Cardiac muscle cell (in vitro differentiated cells and primary cell): Measurements from ENCODE around the gene CHRM5. TPM values are rescaled to one million over a fixed set of nuclear protein-coding genes. Genes with fewer than 3 reads are reported as not detected.

ENCODE experiments used
- DNase-seq, 2 donors: peaks; one replicate each; pipeline versions ENCODE4 v3.0.0 to v3.0.0-alpha.2; 2010 to 2017; ENCODE audit warnings: low read depth in 1 of 2, low spot score in 1 of 2
- H3K27ac ChIP-seq: fragments of 200-600 bp; sonication (generic); 2 replicates; pipeline ENCODE4 v1.5.1; 2016
- H3K27me3 ChIP-seq: fragments of 200-600 bp; sonication (generic); 2 replicates; pipeline ENCODE4 v1.6.0; 2016; ENCODE audit warnings: control low read depth
- H3K36me3 ChIP-seq: fragments of 200-600 bp; sonication (generic); 2 replicates; pipeline ENCODE4 v1.5.1; 2016; ENCODE audit warnings: control low read depth
- H3K4me1 ChIP-seq: fragments of 200-600 bp; sonication (generic); 2 replicates; pipeline ENCODE4 v1.8.1; 2017; ENCODE audit warnings: low read depth, mild to moderate bottlenecking, mixed run types
- H3K4me3 ChIP-seq: fragments of 200-600 bp; sonication (generic); 2 replicates; pipeline ENCODE4 v1.5.1; 2016; ENCODE audit warnings: mild to moderate bottlenecking
- H3K9me3 ChIP-seq: fragments of 200-600 bp; sonication (generic); 2 replicates; pipeline ENCODE4 v1.5.1; 2017; ENCODE audit warnings: low read depth, mild to moderate bottlenecking, control low read depth
- polyA plus RNA-seq: library from polyadenylated mRNA; unstranded; fragments of >200 nt; fragmentation: Nextera tagmentation; extraction: Ambion mirVana; gene quantifications from 2 replicates; pipeline ENCODE4 v1.2.1, GENCODE V29; 2016
- total RNA-seq: library from RNA; depleted of rRNA; stranded (reverse); fragments of >200 nt; gene quantifications from 2 replicates; pipeline ENCODE4 v1.2.3, GENCODE V29; 2016
- TF ChIP-seq, protein P1 (sequence below): IDR thresholded peaks from 2 replicates; pipeline ENCODE4 v1.5.1; 2012; ENCODE audit warnings: low read depth, mild to moderate bottlenecking, low read length

The CHRM5 gene
- total and polyA plus RNA-seq, 2 experiments from 2014 or later, result not detected

DNA sequence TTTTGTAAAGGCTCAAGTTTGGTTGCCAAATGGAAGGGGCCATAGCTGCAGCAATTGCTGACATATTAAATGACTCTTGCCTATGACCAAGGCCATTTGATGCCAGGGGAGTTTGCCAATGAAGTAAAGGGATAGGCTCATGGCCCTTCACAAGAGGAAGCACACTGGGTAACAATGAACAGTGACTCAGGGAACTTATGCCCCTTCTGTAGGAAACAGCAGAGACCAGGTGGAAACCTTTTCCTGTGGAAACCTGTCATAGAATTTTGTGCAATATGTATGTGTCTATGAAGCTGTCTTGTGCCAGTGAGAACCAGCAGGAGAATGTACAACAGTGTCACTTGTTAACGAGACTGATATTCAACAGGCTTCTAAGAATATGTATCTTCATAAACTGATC is 96.1 kb downstream of the CHRM5 start:
- H3K4me1 ChIP-seq, result no peaks in the 10 kb centered on the region
- H3K4me3 ChIP-seq, result no peak overlapping the region
- TF ChIP-seq, protein P1, sequence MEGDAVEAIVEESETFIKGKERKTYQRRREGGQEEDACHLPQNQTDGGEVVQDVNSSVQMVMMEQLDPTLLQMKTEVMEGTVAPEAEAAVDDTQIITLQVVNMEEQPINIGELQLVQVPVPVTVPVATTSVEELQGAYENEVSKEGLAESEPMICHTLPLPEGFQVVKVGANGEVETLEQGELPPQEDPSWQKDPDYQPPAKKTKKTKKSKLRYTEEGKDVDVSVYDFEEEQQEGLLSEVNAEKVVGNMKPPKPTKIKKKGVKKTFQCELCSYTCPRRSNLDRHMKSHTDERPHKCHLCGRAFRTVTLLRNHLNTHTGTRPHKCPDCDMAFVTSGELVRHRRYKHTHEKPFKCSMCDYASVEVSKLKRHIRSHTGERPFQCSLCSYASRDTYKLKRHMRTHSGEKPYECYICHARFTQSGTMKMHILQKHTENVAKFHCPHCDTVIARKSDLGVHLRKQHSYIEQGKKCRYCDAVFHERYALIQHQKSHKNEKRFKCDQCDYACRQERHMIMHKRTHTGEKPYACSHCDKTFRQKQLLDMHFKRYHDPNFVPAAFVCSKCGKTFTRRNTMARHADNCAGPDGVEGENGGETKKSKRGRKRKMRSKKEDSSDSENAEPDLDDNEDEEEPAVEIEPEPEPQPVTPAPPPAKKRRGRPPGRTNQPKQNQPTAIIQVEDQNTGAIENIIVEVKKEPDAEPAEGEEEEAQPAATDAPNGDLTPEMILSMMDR, result no peak
- no peaks in the 10 kb centered on the region for H3K27me3 ChIP-seq
- DNase-seq, result no peak
- H3K9me3 ChIP-seq, result no peaks in the 10 kb centered on the region
- no peak overlapping the region for H3K27ac ChIP-seq
- no peaks in the 10 kb centered on the region for H3K36me3 ChIP-seq

DNA sequence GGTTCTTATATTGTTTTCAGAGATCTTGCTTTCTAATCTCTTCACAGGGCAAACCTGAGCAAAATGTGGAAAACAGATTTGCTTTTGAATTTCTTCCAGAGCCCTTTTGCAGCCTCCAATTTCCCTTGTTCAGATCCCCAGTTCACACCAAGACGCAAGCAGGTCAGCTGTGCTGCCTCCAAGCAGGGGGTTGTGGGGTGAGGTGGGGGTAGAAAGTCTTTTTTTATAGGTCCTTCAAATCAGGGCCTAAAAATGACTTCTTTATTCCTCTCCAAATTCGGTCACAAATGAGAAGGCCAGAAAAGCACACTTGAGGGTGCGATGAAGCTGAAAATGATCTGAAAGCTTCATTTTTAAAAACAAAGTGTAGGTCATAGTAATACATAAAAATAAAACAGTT is 97.0 kb downstream of the CHRM5 start:
- no peak overlapping the region for H3K4me3 ChIP-seq
- H3K27ac ChIP-seq, result no peak overlapping the region
- no peaks in the 10 kb centered on the region for H3K9me3 ChIP-seq
- DNase-seq, result no peak
- H3K4me1 ChIP-seq, result no peaks in the 10 kb centered on the region
- H3K27me3 ChIP-seq, result no peaks in the 10 kb centered on the region
- TF ChIP-seq, protein P1, result no peak
- H3K36me3 ChIP-seq, result no peaks in the 10 kb centered on the region

DNA sequence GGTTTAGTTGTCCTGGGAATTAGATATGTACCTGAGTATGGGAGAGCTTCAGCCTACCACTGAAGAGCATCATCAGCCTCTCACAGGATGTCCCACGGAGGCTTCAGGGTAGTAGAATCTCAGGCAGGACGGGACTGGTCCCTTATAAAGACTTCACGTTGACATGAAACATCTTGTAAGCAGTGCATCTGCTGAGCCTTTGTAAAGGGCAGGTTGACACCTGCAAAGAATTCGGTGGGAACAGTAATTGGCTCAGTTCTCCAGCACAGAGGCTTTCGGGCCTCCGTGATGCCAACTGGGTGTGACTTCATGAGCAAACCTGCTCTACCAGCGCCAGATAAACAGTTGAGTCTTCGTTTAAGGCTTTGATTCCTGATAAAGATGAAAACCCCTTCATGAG is 97.6 kb downstream of the CHRM5 start:
- no peak for DNase-seq
- no peaks in the 10 kb centered on the region for H3K4me1 ChIP-seq
- TF ChIP-seq, protein P1, result no peak
- no peak overlapping the region for H3K4me3 ChIP-seq
- no peak overlapping the region for H3K27ac ChIP-seq
- no peaks in the 10 kb centered on the region for H3K36me3 ChIP-seq
- H3K27me3 ChIP-seq, result no peaks in the 10 kb centered on the region
- H3K9me3 ChIP-seq, result no peaks in the 10 kb centered on the region

DNA sequence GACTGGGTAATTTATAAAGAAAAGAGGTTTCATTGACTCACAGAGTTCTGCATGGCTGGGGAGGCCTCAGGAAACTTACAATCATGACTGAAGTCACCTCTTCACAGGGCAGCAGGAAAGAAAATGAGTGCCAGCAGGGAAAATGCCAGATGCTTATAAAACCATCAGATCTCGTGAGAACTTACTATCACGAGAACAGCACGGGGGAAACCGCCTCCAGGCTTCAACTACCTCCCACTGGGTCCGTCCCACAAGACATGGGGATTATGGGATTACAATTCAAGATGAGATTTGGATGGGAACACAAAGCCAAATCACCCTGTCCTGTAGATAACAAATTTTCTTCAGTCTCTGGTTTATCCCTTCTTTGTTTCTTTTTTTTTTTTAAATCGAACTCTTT is 101.7 kb downstream of the CHRM5 start:
- Histone ChIP-seq H3K4me3 (no peak overlapping the region), H3K9me3 (no peaks in the 10 kb centered on the region), H3K27me3 (no peaks in the 10 kb centered on the region), H3K36me3 (no peaks in the 10 kb centered on the region), H3K4me1 (no peaks in the 10 kb centered on the region), H3K27ac (no peak overlapping the region)
- DNase-seq, result no peak
- TF ChIP-seq, protein P1, result no peak

DNA sequence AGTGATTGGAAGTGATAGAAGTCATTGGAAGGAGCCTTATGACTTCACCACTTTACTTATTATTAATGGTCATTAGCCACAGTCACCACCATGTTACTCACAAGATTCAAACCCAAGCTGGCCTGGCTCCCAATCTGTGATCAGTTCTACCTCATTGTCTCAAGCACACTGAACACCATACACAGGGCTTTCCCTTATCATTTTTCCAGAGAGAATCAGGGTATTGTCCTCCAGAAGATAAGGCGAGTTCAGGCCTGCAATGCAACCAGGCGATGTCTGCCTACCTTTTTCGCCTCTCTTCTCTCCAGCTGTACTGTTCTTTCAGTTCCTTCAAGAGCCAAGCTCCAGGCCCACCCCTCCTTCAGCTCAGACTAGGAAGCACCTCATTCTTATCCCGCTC is 108.5 kb downstream of the CHRM5 start:
- no peak overlapping the region for H3K27ac ChIP-seq
- H3K9me3 ChIP-seq, result no peaks in the 10 kb centered on the region
- no peaks in the 10 kb centered on the region for H3K27me3 ChIP-seq
- no peak overlapping the region for H3K4me3 ChIP-seq
- DNase-seq, result no peak
- TF ChIP-seq, protein P1, result no peak
- no peaks in the 10 kb centered on the region for H3K36me3 ChIP-seq
- no peaks in the 10 kb centered on the region for H3K4me1 ChIP-seq

DNA sequence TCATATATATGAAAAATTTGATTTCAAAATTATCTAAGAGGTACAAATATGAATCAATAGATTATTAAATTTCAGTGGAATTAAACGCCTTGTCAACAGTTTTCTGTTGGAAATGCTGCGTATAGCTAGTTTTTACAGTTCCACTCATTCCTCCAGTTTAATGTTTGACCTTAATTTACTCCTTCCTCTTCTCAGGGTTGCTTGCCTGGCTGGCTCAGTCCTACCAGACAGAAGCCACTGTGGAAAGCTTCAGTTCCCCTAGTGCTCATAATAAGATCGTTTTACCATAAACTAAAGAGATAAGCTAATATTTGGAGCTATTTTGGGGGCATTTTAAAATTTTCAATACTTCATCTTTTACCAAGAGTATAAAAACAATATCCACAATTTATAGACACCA is 110.6 kb downstream of the CHRM5 start:
- Histone ChIP-seq H3K36me3 (no peaks in the 10 kb centered on the region), H3K4me1 (no peaks in the 10 kb centered on the region), H3K9me3 (no peaks in the 10 kb centered on the region), H3K4me3 (no peak overlapping the region), H3K27ac (no peak overlapping the region), H3K27me3 (no peaks in the 10 kb centered on the region)
- TF ChIP-seq, protein P1, result no peak
- DNase-seq, result no peak
